Measurements from ENCODE around the gene TRAPPC2L.

The TRAPPC2L gene

DNA sequence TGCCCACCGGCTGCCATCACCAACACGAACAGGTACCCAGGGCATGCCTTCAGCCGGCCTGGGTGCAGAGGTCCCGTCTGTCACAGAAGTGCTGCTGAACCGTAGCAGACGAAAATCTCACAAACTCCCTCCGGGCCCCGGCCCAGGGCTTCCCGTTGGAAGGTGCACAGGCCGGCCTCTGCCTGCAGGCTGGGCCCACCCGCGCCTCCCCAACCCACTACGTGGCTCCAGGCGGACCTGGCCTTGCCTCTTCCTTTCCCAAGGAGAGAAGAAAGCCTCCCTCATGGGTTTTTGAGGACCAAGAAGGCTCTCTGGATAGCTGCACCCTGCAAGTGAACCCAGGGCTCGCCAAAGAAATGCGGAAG is 55.0 kb downstream of the TRAPPC2L start:
- no peak for DNase-seq
